Cardiac fibroblast (primary cell): ENCODE measurements around the gene L3MBTL1.

Source experiments
- DNase-seq, 2 donors: peaks; one replicate each; pipeline versions ENCODE4 v3.0.0 to v3.0.0-alpha.2; 2010; ENCODE audit warnings: low read depth in 2 of 2
- H3K4me3 ChIP-seq, 2 donors: replicated peaks in 1 of 2; 1 replicate in 1 of 2; 2 replicates in 1 of 2; pipeline ENCODE4 v1.5.1; 2011; ENCODE audit warnings: low read depth in 2 of 2, low read length in 2 of 2, mild to moderate bottlenecking in 2 of 2, moderate library complexity in 1 of 2
- CTCF ChIP-seq: IDR thresholded peaks from one replicate; pipeline ENCODE4 v1.5.1; 2011; ENCODE audit warnings: low read depth, mild to moderate bottlenecking, low read length, inconsistent platforms

L3MBTL1 gene

GRCh38 chr20:43461894-43462659, 45.4 kb upstream of the L3MBTL1 start:
- no peak overlapping the region for H3K4me3 ChIP-seq
- DNase-seq = no peak

GRCh38 chr20:43462660-43463526, 44.6 kb upstream of the L3MBTL1 start:
- H3K4me3 ChIP-seq = no peak overlapping the region
- TF ChIP-seq CTCF = no peak
- DNase-seq = no peak

More at GRCh38 chr20:43461894-43462659, 45.4 kb upstream of the L3MBTL1 start:
- TF ChIP-seq CTCF = no peak

- H3K4me3 ChIP-seq = no peak overlapping the region
- DNase-seq = no peak
- no peak for TF ChIP-seq CTCF
Measured at GRCh38 chr20:43463527-43464218, 43.8 kb upstream of the L3MBTL1 start.

GRCh38 chr20:43464219-43464790, 43.2 kb upstream of the L3MBTL1 start:
- no peak for DNase-seq
- no peak overlapping the region for H3K4me3 ChIP-seq
- no peak for TF ChIP-seq CTCF

- no peak for DNase-seq
- no peak overlapping the region for H3K4me3 ChIP-seq
- no peak for TF ChIP-seq CTCF
Measured at GRCh38 chr20:43465625-43465943, 41.9 kb upstream of the L3MBTL1 start.

GRCh38 chr20:43467589-43467988, 39.9 kb upstream of the L3MBTL1 start:
- no peak overlapping the region for H3K4me3 ChIP-seq
- TF ChIP-seq CTCF = no peak
- no peak for DNase-seq
